CD4-positive, alpha-beta T cell treated with Interleukin-15 for 4 hours (primary cell): ENCODE measurements around the gene PRKN.

Source experiments
- DNase-seq: peaks from one replicate; pipeline ENCODE4 v3.0.0-alpha.2; 2020; ENCODE audit warnings: low spot score

The PRKN gene

DNA sequence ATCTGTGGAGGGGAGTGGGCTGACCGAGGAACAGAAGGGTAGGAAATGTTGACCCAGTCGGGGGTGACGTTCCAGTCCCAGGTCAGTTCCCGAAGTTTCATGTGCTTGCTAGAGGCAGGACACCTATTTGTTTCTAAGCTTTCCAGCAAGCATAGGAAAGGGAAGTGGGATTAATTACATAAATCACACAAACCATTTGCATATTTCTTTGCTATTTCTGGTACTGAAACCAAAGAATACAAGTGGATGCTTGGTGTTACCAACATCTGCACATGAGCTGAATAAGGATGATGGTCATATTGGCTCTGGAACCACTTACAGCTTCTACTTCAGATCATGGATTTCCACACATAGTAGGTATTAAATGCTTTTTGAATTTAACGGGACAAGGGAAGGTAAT lies 546.5 kb downstream of the PRKN start:
- no peak for DNase-seq

DNA sequence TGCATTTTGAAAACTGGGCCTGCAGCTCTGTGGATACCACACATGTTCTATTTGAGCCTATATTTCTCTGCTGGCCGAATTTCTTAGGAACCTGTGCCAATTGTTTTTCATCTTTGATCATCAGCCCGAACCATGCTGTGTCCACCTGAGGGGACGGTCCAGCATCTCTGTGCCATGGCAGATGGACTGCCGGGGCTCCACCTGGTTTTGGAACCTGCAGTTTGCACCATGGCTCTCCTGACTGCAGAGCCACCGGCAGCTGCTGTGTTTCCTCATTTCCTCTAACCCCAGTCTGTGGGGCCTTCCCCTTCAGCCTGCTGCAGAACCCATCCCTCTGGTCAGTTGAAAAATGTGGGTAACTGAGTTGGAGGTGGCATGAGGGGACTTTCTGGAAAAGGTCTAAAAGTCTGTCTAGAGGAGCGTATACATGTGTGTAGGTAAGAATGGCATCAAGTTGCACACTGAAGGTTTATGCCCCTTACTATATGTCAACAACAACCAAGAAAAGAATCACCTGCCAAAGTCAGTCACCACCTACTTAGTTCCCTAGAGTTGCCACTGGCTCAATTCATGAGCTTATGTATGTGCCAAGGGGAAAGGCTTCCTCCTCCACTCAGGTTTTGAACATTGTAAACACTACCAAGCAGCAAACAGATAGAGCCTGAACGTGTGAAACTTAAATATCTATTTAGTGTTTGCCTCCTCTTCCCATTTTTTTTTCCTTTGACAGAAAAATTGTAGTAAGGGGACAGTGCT lies 548.2 kb downstream of the PRKN start:
- no peak for DNase-seq

DNA sequence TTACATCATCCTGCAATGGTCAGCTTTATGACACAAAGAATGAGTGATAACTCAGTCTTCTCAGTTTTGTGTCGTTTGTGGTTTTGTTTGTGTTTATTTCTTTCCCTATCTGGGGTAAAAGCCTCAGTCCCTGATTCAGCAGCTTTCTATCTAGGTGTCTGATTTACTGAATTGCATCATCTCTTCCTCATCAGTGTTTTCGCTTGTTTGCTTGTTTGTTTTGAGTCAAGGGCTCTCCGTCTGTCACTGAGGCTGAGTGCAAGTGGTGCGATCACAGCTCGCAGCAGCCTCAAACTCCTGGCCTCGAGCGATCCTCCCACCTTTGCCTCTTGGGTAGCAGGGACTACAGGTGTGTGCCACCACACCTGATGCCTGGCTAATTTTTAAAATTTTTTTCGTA lies 548.9 kb downstream of the PRKN start:
- DNase-seq = no peak

DNA sequence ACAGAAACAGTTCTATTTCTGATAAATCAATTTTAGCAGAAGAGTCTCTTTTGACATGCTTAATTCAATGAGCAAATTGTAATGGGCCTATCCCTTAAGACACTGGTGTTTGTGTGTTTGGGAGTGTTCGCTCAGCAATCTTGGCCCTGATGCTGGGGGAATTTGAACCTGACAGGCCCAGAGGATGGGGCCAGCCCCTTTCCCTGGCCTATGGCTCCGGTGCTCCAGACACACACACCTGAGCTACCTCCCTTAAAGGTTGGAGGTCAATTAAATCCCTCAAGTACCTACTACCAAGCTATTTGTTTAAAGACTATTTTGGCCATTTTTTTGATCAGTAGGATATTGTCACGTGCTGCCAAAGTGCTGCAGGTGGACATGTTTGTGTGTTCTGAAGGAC lies 549.3 kb downstream of the PRKN start:
- no peak for DNase-seq

DNA sequence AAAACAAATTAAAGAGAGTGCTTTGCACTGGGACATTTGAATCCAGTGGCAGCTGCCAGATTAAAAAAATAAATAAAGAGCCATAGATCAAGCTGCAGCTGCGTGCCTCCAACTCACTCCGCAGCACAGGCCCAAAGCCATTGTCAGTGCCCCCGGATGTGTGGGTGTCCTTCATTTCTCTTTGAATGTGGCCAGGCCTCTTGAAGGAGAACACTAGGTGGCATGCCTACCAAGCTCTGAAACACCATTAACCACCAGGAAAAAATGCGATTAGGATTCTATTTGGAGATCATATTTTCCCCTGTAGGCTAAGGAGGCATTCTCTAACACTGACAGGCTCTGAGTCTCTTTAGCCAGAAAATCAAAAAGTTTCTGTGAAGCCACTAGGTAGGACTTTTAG lies 549.8 kb downstream of the PRKN start:
- DNase-seq = no peak

DNA sequence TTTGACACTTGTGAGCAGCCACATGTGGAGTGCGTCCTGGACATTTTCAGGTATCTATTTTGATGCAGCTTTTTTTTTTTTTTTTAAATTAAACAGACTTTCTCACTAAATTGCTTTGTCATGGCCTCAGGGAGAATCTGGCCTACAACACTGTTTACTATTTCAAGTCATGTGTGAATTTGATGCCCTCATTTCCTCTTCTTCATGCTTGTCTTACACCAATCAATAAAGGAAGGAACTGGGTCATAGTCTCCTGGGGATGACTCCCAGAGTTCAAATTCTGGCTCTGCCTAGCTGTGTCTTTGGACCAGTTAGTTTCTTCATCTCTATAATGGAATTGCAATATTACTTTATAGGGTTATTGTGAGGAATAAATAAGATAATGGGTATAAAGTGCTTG lies 554.1 kb downstream of the PRKN start:
- no peak for DNase-seq

DNA sequence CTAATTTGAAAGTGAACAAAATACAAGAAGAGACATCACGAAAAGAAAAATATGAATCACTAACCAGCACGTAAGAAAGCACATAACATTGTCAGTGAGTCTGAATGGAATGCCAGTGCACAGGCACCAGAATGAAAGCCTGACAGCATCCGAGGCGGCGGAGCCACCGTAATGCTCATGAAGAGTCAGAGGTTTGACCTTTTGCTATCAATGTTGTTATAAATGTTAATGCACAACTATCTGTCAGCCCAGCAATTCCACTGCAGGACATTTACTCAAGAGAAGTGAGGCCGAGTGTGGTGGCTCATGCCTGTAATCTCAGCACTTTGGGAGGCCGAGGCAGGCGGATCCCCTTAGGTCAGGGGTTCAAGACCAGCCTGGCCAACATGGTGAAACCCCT lies 562.1 kb downstream of the PRKN start:
- no peak for DNase-seq

DNA sequence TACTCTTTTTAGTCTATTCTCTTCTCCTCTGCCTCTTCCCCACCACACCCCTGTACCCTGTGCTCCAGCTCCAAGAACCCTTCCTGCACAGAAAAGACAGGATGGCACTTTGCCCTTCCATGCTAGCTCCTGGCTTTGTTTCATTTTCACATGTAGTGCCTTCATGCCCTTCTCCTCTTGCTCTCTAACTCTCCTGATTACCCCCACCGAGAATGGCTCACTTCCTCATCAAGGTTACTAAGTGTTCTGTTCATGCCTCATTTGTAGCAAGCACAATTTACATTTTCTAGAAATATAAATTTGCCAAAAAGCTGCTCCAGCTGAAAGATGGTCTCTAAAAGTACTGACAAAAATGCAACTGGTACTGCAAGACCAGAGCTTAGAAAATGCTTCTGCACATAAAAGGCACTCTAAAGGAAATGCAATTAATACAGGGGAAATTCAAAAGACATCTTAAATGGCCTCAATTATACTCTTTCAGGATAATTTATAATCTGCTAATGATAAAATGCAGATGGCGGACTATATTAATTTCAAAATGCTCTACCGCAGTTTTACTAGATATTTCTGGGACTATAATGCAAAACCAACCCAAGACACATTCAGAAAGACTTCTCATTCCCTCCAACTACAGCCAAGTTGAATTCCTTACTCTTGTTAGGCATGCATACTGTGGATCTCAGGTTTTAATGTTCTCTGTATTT lies 570.2 kb downstream of the PRKN start:
- DNase-seq = no peak

DNA sequence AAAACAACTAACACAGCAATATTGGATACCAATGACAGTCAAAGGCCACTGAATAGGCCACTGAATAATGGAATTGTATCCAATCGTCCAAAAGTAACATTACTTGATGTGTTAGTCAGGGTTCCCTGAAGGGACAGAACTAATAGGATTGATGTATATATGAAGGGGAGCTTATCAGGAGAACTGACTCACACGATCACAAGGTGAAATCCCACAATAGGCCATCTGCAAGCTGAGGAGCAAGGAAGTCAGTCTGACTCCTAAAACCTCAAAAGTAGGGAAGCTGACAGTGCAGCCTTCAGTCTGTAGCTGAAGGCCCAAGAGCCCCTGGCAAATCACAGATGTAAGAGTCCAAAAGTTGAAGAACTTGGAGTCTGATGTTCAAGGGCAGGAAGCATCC lies 571.4 kb downstream of the PRKN start:
- DNase-seq = no peak

DNA sequence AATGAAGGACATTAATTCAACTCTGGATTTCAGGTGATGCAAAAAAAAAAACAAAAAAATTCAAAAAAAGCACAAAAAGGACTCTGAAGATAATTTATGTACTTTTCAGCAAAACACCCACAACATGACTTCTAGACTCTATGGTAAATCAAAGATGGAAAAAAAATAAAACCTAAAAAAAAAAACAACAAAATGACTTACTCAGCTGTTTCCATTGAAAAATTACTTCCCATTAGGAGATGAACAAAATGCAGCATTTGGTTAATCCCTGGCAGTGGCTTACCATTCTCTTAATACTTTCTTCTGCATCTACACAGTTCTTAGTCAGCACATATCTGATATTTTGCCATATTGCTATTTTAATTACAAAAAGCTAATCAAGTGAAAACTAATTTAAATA lies 572.6 kb downstream of the PRKN start:
- DNase-seq = no peak

DNA sequence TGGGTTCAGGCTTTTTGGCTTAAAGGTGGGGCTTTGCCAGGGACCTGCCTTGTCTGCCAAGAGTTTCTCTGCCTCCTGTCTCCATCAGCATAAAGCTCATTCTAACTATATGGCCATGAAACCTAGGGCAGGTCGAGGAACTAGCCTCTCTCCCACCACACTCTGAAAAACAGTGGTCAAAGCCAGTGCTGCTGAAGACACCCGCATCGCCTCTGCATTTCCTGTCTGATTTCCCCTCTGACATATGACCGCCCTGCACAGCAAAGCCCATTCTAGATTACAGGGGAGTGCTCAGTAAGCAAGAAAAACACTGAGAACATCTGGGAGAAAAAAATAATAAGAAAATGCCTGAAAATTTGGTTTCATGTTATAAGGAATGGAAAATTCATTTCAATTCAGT lies 573.6 kb downstream of the PRKN start:
- DNase-seq = no peak

DNA sequence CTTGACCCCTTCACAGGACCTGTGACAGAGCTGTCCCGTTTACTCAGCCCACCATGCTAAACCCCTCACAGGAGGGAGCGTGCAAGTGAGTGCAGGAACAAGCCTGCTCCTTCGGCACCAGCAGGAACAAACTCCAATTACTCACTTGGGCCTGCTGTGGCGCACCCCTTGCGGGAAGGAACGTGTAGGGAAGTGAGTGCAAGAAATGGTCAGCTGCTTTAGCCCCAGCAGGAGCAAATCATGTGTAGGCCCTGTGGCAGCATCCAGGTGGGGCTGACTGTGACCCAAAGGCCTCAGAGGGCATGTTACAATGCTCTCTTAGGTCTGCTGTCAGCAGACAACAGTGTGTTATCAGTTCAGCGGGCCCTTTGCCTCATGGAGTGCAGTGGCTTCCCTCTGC lies 574.4 kb downstream of the PRKN start:
- DNase-seq = no peak

DNA sequence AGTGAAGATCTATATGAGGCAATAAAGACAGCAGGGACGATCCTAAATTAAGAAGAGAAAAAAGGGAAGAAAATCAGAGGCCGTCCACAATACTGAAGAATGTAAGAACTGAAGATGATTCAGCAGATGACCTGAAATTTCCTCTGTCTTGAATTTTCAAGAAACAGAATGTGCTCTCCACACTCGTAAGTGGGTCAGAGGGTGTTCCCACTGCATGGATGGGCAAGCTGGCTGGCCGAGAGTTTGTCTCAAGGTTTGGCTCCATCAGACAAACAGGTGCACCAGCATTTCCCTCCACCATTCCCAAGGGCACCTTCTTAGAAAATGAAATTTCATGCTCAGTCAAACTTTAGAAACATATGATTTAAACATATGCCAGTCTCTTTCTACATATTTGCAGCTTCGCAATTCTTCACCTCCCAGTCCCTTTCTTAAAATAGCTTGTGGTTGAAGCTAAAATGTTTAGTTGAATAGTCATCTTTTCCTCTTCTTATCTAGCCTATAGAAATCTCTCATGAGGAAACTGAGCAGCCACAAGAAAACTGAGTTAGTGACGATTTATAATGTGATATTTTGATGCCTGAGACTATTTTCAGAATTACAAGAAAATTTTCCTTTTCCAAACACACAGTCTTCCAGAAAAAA lies 576.4 kb downstream of the PRKN start:
- no peak for DNase-seq

DNA sequence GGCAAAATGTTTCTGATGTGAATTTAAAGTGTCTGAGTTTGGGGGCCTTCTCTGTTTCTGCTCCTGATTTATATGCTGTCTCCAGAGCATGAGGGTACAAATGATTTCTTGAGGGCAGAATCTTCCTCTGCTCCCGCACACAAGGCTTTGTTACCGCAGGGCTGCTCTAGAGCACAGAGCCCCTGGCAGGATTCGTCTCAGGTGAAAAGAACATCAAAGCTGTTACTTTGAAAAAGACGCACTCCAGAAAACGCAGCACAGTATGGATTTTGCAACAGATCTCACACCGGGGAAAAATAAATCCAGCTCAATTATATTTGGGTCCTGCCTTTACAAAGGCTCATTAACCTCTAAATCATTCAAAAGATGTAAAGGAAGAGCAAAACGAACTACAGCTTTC lies 577.3 kb downstream of the PRKN start:
- DNase-seq = no peak

DNA sequence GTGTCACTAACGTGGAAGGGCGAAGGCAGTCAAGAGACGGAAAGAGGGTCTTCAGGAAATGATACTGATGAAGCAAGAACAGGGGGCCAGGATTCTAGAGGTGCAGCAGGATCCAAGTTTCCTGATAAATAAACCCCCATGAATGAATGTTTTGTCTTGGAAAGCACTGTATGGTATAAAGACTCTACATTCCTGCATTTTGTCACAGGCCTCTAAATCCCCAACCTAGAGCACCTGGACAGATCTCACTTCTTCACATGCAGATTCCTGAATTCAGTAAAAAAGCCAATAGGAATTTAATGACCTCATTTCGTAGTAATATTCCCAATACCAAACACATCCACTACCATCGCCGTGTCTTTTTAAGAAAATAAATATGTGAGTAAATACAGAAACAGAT lies 577.8 kb downstream of the PRKN start:
- no peak for DNase-seq

DNA sequence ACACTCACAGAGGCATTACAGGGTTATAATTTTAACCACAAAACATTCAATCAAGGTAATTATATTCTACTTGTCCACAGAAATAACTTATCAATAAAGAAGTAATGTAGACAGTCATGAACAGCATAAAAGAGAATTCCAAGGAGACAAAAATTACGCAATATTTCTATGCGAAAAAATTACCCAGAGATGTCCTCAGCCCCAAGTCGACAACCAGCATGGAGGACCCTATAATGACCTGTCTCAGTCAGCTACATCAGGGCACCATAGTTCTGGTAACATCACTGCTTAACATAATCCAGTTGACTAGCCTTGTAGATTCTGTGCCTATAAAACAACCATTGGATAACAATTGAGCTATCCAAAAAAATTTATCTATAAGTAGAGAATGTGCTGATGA lies 579.8 kb downstream of the PRKN start:
- no peak for DNase-seq

DNA sequence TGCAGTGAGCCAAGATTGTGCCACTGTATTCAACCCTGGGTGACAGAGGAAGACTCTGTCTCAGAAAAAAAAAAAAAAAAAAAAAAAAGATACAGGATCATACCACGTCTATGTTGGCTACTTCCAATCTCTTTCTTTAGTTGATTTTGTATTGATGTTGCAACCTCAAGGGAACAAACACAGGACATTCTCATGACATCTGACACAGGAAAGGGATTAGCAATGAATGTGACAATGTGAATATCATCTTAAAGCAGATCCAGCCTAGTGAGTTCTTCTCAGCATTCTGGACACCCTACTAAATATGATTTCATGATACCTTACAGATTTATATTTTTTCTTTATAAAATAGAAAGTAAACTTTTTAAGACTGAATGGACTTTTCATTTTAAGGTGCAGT lies 580.3 kb downstream of the PRKN start:
- no peak for DNase-seq

DNA sequence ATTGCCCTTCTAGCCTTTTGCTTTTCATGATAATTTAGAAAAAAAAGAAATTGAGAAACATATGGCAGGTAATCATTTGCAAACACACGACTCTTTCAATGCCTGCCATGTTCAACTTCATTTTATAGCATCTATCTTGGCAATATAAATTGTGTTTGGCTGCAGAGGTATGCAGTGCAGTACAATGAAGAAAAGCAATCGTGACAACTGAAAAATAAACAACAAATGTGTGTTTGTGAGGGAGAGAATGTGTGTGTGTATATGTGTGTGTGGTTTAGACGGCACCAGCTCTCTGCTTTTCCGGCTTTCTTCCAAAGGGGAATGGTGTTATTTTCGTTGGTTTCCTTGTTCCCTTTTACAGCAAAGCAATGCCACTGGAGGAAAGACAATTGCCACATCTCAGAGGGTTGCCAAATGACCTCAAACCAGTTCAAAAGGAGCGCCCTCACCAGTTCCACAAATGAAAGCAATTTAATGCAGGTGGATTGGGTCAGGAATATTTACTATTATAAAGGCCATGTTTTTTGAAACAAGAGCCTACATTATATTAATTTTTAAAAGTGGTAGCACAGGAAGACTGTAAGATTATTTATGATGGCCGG lies 587.2 kb downstream of the PRKN start:
- no peak for DNase-seq

DNA sequence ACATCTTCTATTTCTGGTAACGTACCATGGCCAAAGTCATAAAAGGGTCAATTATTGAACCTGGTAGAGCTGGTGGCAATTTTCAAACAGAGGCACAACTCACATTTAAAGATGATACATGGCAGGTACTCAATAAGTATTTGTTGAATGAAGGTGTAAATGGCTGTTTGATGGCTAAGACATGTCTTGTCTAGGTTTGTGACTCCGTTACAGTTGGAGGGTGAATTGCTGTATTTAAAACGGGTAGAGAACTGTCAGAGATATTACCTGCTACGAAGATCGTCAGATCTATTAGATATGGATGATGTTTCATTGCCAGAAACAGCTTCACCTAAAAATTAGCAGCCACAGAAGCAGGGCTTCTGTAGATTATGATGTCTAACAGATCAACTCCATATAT lies 601.9 kb downstream of the PRKN start:
- no peak for DNase-seq

DNA sequence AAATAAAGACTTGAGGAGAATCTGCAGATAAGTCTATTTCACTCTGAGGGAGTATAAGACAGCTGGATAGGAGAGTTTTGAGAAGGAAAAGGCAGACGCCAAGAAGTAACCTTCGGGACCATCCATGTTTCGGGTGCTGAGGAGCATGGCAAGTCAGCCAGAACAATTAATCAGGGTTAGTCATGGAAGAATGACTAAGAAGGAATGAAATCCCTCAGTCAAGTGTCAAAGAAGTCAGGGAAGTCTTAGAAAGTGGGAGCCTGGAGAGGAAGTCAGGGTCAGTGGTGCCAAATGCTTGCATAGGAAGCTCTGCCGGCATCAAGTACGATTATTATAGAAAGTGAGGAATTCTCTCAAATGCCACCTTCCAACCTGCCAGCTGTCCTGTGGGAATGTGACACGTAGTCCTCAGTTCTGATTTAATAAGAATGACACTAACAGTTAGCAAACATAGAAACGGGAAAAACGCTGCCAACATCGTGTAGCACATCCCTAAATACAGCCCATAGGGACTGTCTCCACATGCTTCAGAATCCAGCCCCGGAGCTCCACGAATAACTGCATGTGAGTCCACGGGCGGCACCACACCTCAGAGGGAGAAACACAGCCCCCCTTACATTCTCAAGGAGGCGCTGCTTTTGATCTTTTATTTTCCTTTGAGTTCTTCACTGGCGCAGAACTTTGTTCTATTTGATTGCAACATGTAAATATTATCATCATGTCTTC lies 602.7 kb downstream of the PRKN start:
- DNase-seq = no peak

DNA sequence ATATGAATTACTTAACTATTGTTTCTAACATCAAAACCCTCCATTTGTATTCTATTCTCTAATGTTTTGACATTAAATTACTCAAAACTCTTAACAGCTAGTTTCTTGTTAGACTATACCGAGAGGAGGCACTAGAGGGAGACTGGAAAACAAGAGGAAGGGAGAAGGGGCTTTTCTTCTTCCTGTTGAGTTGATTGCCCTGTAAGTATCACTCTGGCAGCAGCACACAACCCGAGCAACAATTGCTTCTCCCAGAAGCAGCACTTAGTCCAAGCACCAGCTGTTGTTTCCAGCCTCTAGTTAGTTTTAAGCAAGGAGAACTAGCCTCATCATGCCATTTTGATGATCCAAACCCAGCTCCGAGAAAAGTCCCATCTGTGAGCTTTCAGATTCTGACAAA lies 603.8 kb downstream of the PRKN start:
- DNase-seq = no peak

DNA sequence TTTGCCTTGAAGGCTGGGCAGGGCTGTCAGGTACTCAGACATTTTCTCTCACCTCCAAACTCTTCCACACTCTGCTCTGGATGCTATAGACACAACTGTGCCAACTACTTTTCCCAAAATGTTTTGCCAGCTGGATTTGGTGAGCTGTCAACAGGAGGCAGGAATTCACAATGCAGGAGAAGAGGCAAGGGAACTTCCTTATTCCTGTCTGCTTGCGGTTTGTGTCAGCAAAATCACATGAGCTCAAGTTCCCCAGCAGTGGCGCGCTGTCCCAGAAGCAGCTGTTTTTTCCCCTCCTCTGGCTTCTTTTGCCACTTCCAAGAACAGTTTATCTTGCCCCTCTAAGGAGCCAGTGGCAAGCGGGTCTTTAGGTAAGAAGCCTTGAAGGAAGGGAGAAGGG lies 608.2 kb downstream of the PRKN start:
- no peak for DNase-seq
